Mesodermal cell (in vitro differentiated cells): ENCODE measurements around the gene PLXND1.
A peak's percentile ranks its signal among the peaks of the same experiment; 100 is the strongest.
"Not testable (repeated sequence)": the region's sequence is repeated elsewhere in the genome, so short reads cannot be mapped to it uniquely, and the experiment has no call there.

Experiments used
- H3K27ac ChIP-seq: 2 replicates; pipeline ENCODE4 v1.7.0; 2013; ENCODE audit warnings: mild to moderate bottlenecking, low read depth, low read length, moderate library complexity; ENCODE audit not compliant: severe bottlenecking
- H3K36me3 ChIP-seq: 2 replicates; pipeline ENCODE4 v1.7.1; 2013; ENCODE audit warnings: mild to moderate bottlenecking, low read length, moderate library complexity; ENCODE audit not compliant: control insufficient read depth, insufficient read depth
- H3K4me1 ChIP-seq: one replicate; pipeline ENCODE4 v1.7.1; 2013; ENCODE audit warnings: mild to moderate bottlenecking, low read length; ENCODE audit not compliant: insufficient read depth, control insufficient read depth, poor library complexity, severe bottlenecking
- H3K4me3 ChIP-seq: 2 replicates; pipeline ENCODE4 v1.7.0; 2013; ENCODE audit warnings: low read length, control low read depth, mild to moderate bottlenecking; ENCODE audit not compliant: insufficient read depth, poor library complexity, severe bottlenecking; ENCODE audit errors: extremely low read depth
- H3K9me3 ChIP-seq: 2 replicates; pipeline ENCODE4 v1.7.1; 2013; ENCODE audit warnings: mild to moderate bottlenecking, low read length, moderate library complexity; ENCODE audit not compliant: control insufficient read depth
- WGBS, 2 experiments: methylation state at CpG; one replicate each; pipeline ENCODE4 v1.1.5; 2013; ENCODE audit warnings: missing lambda C conversion rate in 2 of 2; ENCODE audit not compliant: insufficient coverage in 2 of 2; 5-methylcytosine and 5-hydroxymethylcytosine counted together

Gene PLXND1

DNA sequence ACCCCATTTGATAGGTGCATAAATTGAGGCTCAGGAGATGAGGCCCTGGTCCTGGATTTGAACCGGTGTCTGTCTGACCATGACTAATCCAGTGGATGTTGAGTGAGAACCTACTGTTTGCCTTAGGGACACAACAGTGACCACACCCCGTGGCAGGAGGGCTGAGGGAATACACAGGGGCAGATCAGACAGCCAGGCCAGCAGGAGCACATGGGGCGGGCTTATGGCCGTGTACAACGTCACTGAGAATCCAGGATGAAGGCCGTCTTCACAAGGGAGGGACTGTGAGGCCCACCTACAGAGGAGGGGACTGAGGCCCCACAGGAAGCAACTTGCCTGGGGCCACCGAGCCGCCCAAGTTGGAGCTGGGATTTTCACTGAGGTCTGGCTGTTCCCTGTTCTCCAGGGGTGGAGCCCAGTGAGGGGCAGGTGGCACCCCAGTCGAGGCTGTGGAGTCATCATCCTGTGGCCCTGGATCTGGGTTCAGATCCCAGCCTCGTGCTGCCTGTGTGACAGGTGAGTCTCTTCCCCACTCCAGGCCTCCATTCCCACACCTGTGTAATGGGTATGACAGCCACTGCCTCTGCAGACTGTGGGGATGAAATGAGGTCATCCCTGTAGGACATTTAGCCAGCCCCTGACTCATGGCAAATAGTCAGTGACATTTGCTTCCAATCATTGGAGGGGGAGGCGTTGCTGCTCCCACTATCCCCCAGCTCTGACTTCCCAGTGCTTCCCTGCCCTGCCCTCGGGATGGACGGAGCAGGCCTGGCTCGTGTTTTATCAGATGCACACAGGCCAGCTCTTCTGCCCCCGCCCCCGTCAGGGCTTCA lies 6.3 kb upstream of the PLXND1 start:
- 63 to 75% methylated on average over 12 to 13 of the region's 16 CpGs for WGBS, 2 experiments

DNA sequence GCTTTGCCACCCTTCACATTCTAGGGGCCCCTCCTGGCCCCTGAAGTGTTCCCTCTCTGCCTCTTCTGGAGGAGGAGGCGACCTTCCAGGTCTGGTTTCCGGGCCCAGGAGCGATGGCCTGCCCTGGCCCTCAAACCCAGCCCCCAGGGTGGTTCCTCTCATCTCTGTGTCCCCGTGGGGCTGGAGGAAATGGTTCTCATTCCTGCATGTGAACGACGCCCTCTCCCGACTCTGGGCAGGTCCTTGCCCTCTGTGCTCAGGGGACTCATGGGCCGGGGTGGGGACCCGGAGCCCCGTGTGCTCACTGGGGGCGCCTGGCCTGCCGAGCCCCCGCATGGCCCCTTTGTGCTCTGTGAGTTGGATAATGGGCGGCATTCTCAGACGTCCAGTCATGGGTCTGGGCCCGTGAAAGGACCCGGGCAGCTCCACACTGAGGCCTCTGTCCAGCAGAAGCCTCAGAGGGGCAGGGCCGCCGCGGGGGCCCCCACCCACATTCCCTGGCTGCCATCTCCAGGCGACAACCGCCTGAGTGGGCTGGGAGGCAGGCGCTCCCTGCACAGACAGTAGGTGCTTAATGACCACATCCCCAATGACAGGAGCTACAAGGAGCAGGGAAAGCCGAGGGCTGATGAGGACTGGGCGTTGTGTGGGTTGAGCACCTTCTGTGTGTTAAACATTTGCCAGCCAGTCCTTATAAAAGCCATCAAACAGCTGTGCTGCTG lies 5.5 kb upstream of the PLXND1 start:
- Histone ChIP-seq H3K36me3 (no peaks in the 10 kb centered on the region), H3K4me1 (peaks cover 31% of the 10 kb centered on the region), H3K27ac (peak overlapping the region; percentile 96), H3K9me3 (no peaks in the 10 kb centered on the region), H3K4me3 (no peak overlapping the region)
- 14 to 17% methylated on average over 23 of the region's 25 CpGs for WGBS, 2 experiments

More for the DNA sequence above, 6.3 kb upstream of the PLXND1 start:
- Histone ChIP-seq H3K36me3 (no peaks in the 10 kb centered on the region), H3K4me1 (peaks cover 31% of the 10 kb centered on the region), H3K9me3 (no peaks in the 10 kb centered on the region), H3K27ac (peak overlapping the region; percentile 96), H3K4me3 (no peak overlapping the region)

GRCh38 chr3:129611446-129611800 lies 4.9 kb upstream of the PLXND1 start:
- Histone ChIP-seq H3K4me1 (peaks cover 31% of the 10 kb centered on the region), H3K27ac (peak overlapping the region; percentile 96), H3K4me3 (no peak overlapping the region), H3K9me3 (no peaks in the 10 kb centered on the region), H3K36me3 (no peaks in the 10 kb centered on the region)
- 88 to 97% methylated on average over 6 to 9 of the region's 9 CpGs for WGBS, 2 experiments

GRCh38 chr3:129610794-129611445 lies 4.4 kb upstream of the PLXND1 start:
- H3K9me3 ChIP-seq, H3K36me3 ChIP-seq, H3K4me3 ChIP-seq: not testable (repeated sequence)
- Histone ChIP-seq H3K27ac (peak overlapping the region; percentile 96), H3K4me1 (peaks cover 31% of the 10 kb centered on the region)
- WGBS, 2 experiments, result 96 to 98% methylated on average over 4 to 9 of the region's 11 CpGs

DNA sequence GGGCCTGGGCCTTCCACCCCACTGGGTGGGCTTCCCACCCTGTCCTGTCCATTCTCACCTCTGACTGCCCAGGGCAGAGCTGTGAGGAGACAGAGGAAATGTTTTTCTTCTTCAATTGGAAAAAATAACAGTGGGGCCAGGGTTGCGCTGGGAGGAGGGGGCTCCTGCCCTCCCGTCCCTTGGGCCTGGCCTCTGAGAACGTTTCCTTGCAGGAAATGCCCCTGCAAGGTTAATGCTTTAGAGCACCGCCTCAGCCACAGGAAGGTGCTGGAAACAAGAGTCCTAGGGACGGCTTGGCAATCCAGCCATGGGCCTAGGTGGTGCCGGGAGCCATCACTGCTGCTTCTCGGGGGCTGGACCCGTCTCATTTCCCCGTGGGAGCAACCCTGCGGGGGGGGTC lies 3.8 kb upstream of the PLXND1 start:
- Histone ChIP-seq H3K36me3 (no peaks in the 10 kb centered on the region), H3K4me1 (peaks cover 28% of the 10 kb centered on the region), H3K9me3 (no peaks in the 10 kb centered on the region), H3K4me3 (no peak overlapping the region), H3K27ac (peak overlapping the region; percentile 83)
- whole genome bisulfite sequencing, 2 experiments, result 53 to 56% methylated on average over 4 to 7 of the region's 10 CpGs

DNA sequence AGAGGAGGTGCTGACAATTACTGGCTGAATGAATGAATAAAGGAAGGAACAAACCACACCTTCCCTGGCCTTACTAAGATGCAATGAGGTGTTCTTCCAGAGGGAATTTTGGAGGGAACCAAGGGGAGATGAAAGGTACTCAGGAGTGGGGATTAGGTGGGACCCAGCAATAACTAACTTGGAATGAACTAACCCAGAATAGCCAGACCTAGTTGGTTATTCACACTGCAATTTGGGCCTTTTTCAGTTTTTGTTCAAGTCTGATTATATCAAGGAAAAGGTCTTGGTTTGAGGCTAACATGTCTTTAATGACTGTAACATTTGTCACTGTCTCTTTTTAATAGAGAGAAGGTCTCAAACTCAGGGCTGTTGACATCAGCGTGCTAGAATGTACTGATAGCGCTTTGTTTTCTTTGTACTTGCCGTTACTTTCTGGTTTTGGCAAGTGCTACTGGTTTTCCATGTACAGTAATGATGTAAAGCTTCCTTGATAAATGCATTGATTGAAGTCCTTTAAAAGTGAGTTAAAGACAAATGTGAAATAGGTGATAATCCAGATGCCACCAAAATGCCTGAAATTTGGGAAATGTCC lies 3.2 kb upstream of the PLXND1 start:
- Histone ChIP-seq H3K36me3 (peaks cover 1% of the 10 kb centered on the region), H3K27ac (peak overlapping the region; percentile 83), H3K4me3 (no peak overlapping the region), H3K9me3 (no peaks in the 10 kb centered on the region), H3K4me1 (peaks cover 25% of the 10 kb centered on the region)
- 68 to 77% methylated on average over 3 of the region's 3 CpGs for WGBS, 2 experiments

DNA sequence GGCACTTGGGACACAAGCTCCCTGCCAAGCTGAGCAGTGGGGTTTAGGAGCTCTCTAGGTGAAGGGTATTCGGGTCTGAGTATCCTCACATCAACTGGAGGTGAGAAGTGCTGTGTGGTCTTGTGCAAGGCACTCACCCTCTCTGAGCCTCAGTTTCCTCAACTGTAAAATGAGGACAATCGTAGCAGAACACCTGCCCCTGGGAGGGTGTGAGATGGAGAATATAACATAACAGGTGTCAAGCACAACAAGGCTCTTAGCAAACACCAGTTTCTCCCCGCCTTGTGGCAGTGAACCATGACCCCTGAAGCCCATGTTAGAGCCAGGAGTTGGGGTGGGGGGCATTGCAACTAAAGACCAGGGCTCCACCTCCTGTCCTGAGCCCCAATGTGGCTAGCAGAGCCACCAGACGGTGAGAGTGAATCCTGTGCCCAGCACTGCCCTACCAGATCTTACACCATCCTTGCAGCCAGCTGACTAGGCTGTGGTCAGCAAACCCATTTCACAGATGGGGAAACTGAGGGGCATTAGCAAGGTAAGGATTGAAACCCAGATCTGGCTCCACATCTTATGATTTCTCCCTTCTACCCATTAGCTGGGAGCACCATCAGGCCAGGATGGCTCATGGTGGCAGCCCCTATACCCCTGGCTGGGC lies 2.6 kb upstream of the PLXND1 start:
- H3K4me3 ChIP-seq, result no peak overlapping the region
- peak overlapping the region; percentile 83 for H3K27ac ChIP-seq
- no peaks in the 10 kb centered on the region for H3K9me3 ChIP-seq
- 78 to 94% methylated on average over 3 to 4 of the region's 4 CpGs for WGBS, 2 experiments
- H3K36me3 ChIP-seq, result peaks cover 8% of the 10 kb centered on the region
- H3K4me1 ChIP-seq, result peaks cover 25% of the 10 kb centered on the region

DNA sequence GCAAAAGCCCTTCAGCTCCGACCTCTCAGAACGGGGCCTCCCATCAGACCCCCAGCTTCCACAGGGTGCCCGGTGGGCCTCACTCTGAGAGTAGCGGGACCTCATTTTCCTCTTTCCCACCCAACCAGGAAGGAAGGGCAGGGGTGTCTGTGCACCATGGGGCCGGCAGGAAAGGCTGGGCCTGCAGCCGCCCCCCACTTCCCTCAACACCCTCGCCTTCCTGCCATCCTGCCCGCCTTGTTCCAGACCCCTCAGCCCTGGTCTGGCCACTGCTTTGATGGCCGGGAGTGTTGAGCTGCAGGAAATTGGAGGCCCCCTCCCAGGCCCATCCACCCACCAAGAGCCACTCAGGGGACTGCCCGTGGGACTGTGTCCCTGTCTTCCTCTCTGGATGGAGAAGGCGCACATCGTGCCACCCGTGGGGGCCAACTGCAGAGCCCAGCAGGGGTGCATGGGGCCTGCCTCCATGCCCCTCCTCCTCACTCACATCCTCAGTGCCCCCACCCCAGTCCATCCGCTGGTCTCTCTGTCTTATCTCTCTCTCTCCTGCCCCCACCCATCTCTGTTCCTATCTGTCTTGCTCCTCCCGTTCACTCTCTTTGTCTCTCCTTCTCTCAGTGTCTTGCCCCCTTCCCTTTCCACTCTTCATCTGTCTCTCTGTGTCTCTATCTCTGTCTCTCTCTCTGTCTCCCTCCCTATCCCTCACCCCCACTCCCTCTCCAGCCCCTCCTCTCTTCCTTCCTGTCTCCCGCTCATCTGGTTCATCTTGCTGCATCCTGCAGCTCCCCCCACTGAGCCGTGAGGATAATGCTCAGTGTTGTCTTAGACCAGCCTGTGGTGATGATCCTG lies 1.8 kb upstream of the PLXND1 start:
- Histone ChIP-seq H3K36me3 (peaks cover 15% of the 10 kb centered on the region), H3K4me3 (no peak overlapping the region), H3K4me1 (peaks cover 31% of the 10 kb centered on the region), H3K9me3 (no peaks in the 10 kb centered on the region), H3K27ac (peak overlapping the region; percentile 92)
- WGBS, 2 experiments, result 16 to 50% methylated on average over 6 to 13 of the region's 17 CpGs

DNA sequence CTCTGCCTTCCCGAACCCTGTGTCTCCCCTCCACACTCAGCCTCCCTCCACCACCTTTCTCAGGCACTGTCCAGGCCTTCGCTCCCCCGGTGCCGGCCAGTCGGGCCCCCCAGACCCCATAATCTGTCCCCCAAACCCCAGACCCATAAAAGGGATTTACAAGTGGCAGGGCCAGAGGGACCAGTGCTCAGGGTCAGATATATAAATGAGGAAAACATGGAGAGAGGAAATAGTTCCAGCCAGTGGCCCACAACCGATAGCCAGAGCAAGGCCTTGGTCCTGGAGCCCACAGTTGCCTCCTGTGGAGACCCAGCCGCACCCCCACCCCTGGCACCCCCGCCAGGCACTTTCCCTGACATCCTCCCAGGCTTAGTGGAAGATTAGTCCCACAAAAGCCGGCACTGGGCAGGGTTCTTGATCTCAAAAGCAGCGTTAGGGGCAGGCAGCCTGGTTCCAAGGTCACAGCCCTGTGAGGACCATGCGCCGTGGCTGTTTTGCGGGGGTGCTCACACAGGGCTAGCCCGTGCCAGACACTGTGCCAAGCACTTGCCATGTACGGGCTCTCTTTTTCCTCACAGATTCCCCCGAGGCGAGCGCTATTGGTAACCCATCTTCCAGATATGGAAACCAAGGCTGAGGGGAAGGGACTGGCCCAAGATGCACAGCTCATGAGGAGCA lies 1.1 kb upstream of the PLXND1 start:
- H3K27ac ChIP-seq, result peak overlapping the region; percentile 92
- H3K9me3 ChIP-seq, result no peaks in the 10 kb centered on the region
- H3K36me3 ChIP-seq, result peaks cover 21% of the 10 kb centered on the region
- H3K4me3 ChIP-seq, result peak overlapping the region; percentile 39
- WGBS, 2 experiments, result 55 to 58% methylated on average over 11 to 14 of the region's 18 CpGs
- H3K4me1 ChIP-seq, result peaks cover 37% of the 10 kb centered on the region
